MM.1S (cell line): Measurements from ENCODE around the gene SRP19.

Experiments used
- CTCF ChIP-seq: fragments of 300-600 bp; sonication (generic); IDR thresholded peaks from 2 replicates; pipeline ENCODE4 v1.5.1; 2016; ENCODE audit warnings: antibody characterized with exemption, low read length, mixed read lengths
- EZH2 ChIP-seq: fragments of 300-600 bp; sonication (generic); optimal IDR thresholded peaks from 2 replicates; pipeline ENCODE3; 2017; ENCODE audit warnings: low read depth, mild to moderate bottlenecking, antibody characterized with exemption, low read length, mixed read lengths
- EZH2phosphoT487 ChIP-seq: fragments of 300-600 bp; sonication (generic); IDR thresholded peaks from 2 replicates; pipeline ENCODE4 v1.6.1; 2018; ENCODE audit warnings: antibody characterized with exemption, low read length

- TF ChIP-seq EZH2phosphoT487 (no peak), CTCF (no peak), EZH2 (no peak)
These were observed 38.6 kb upstream of the SRP19 start for GRCh38 chr5:112822456-112822855.
